Measurements from ENCODE around the gene HDAC4. TPM values are rescaled to one million over a fixed set of nuclear protein-coding genes. Genes with fewer than 3 reads are reported as not detected.

HDAC4 gene
- total RNA-seq, 1 experiment from 2014 or later = 32.0 TPM

- no CpG with 5 or more reads among the region's 4 CpGs for WGBS (ENCODE audit: extremely low coverage, insufficient read length, low lambda C conversion rate)
- H4K20me1 ChIP-seq (ENCODE audit: control insufficient read depth, insufficient read depth, insufficient read length) = peaks cover 2% of the 10 kb centered on the region
- Mint-ChIP-seq H3K27me3 (ENCODE audit: low read depth) (no peaks in the 10 kb centered on the region), H3K4me3 (no peak overlapping the region), H3K9me3 (no peaks in the 10 kb centered on the region; a peak in 1 of 5 replicates), H3K27ac (peak overlapping the region in 1 of 3 experiments; percentile 72; a peak in 1 of 7 replicates), H3K36me3 (ENCODE audit: insufficient read depth in 1 of 3, low read depth in 3 of 3) (no peaks in the 10 kb centered on the region), H3K4me1 (peaks cover 69 to 70% of the 10 kb centered on the region in 2 experiments)
- no peak overlapping the region for H2AK5ac ChIP-seq (ENCODE audit: insufficient read length, low read length)
- DNase-seq = no peak
- H2BK120ac ChIP-seq (ENCODE audit: low read depth, low read length, poor library complexity, severe bottlenecking) = no peak overlapping the region
- H2AFZ ChIP-seq (ENCODE audit: low read length) = no peak overlapping the region
- no peaks in the 10 kb centered on the region for H3K79me1 ChIP-seq (ENCODE audit: insufficient read depth, low read depth, low read length, poor library complexity, severe bottlenecking)
- no peak overlapping the region for H3T11ph ChIP-seq (ENCODE audit: low read length)
- H3K14ac ChIP-seq (ENCODE audit: insufficient read depth, low read length) = no peak overlapping the region
- H3K56ac ChIP-seq (ENCODE audit: insufficient read length, low read depth, low read length) = no peak overlapping the region
- no peaks in the 10 kb centered on the region for H3K23me2 ChIP-seq (ENCODE audit: insufficient read length, low read depth, low read length, poor library complexity, severe bottlenecking)
- H3K79me2 ChIP-seq (ENCODE audit: insufficient read depth, low read length) = peaks cover 2% of the 10 kb centered on the region; the same call in 1 of the 2 replicates
- H2BK5ac ChIP-seq (ENCODE audit: insufficient read length, low read length) = no peak overlapping the region
- no peak overlapping the region for H2BK20ac ChIP-seq (ENCODE audit: low read depth, low read length, poor library complexity, severe bottlenecking)
- H3K4me1 ChIP-seq (ENCODE audit: insufficient read depth, low read length) = peaks cover 11% of the 10 kb centered on the region; the same call in 1 of the 2 replicates
- H3K18ac ChIP-seq (ENCODE audit: insufficient read length, low read depth, low read length) = no peak overlapping the region
- H4K5ac ChIP-seq (ENCODE audit: insufficient read length, low read depth, low read length) = no peak overlapping the region
- H2BK12ac ChIP-seq (ENCODE audit: insufficient read length, low read depth, low read length) = no peak overlapping the region
- no peaks in the 10 kb centered on the region for H3K27me3 ChIP-seq (ENCODE audit: insufficient read depth, low read length)
- H4K91ac ChIP-seq (ENCODE audit: insufficient read length, low read depth, low read length) = no peak overlapping the region
- no peak overlapping the region for H3K9ac ChIP-seq (ENCODE audit: extremely low read depth, insufficient read length, low read length)
- H3K23ac ChIP-seq (ENCODE audit: insufficient read length, low read depth, low read length) = no peak overlapping the region
- TF ChIP-seq, protein P1, sequence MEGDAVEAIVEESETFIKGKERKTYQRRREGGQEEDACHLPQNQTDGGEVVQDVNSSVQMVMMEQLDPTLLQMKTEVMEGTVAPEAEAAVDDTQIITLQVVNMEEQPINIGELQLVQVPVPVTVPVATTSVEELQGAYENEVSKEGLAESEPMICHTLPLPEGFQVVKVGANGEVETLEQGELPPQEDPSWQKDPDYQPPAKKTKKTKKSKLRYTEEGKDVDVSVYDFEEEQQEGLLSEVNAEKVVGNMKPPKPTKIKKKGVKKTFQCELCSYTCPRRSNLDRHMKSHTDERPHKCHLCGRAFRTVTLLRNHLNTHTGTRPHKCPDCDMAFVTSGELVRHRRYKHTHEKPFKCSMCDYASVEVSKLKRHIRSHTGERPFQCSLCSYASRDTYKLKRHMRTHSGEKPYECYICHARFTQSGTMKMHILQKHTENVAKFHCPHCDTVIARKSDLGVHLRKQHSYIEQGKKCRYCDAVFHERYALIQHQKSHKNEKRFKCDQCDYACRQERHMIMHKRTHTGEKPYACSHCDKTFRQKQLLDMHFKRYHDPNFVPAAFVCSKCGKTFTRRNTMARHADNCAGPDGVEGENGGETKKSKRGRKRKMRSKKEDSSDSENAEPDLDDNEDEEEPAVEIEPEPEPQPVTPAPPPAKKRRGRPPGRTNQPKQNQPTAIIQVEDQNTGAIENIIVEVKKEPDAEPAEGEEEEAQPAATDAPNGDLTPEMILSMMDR (conservative IDR thresholded peaks at IDR 0.05) = no peak
- H3K4me2 ChIP-seq (ENCODE audit: insufficient read depth, insufficient read length, low read length) = no peak overlapping the region
- no peak overlapping the region for H3K27ac ChIP-seq (ENCODE audit: insufficient read length, low read depth, low read length)
- no peaks in the 10 kb centered on the region for H3K9me3 ChIP-seq (ENCODE audit: control insufficient read depth, low read depth, low read length)
- H3K4ac ChIP-seq (ENCODE audit: low read depth, low read length) = no peak overlapping the region
- H4K8ac ChIP-seq (replicated peaks; ENCODE audit: insufficient read length, low read depth, low read length) = no peak overlapping the region
- no peak overlapping the region for H2BK15ac ChIP-seq (ENCODE audit: low read depth, low read length)
These were observed 112.6 kb downstream of the HDAC4 start for GRCh38 chr2:239288237-239288636.
